ENCODE results near the gene SLC39A11. TPM values are rescaled to one million over a fixed set of nuclear protein-coding genes. Genes with fewer than 3 reads are reported as not detected.
A peak's percentile ranks its signal among the peaks of the same experiment; 100 is the strongest.

Gene SLC39A11
- polyA plus RNA-seq, 1 of the 3 experiments (the other 2 are of a cell fraction): 23.5 TPM

DNA sequence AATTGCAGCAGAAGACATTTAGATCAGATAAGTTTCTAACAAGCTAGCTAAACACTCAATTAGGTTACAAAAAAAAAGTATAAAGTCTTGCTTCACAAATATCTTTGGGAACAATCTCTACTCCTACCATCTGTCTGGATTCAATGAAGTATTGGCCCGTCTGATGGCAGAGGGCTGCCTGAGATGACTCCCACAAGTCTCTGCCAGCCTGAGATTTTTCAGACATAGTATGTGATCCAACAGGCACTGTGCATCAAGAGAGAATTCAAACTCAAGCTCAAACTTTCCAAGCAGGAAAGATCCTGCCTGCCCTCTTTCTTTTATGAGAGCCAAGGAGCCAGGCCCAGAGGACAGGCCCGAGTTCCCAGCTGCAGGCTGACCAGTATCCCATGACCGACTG lies 22.6 kb downstream of the SLC39A11 start:
- Histone ChIP-seq H3K4me2 (no peak overlapping the region; the same call in 1 of the 2 replicates), H3K9me2 (no peaks in the 10 kb centered on the region), H2AFZ (ENCODE audit: low read depth) (no peak overlapping the region), H3F3A (replicated peaks; ENCODE audit: insufficient read depth) (peaks cover 15% of the 10 kb centered on the region), H4K20me1 (ENCODE audit: insufficient read depth) (no peaks in the 10 kb centered on the region), H3K4me1 (ENCODE audit: control insufficient read depth in 1 of 2, insufficient read depth in 2 of 2, low read depth in 1 of 2, low read length in 1 of 2) (peaks cover 9 to 22% of the 10 kb centered on the region in 2 experiments), H3K9ac (no peak overlapping the region), H3K27me3 (ENCODE audit: insufficient read depth) (no peaks in the 10 kb centered on the region), H3K27ac (ENCODE audit: low read depth in 2 of 2, low read length in 1 of 2) (peak overlapping the region; percentile 83 to 86; a peak in 3 of 4 replicates), H3K4me3 (ENCODE audit: low read depth in 2 of 2, low read length in 1 of 2) (no peak overlapping the region), H3K9me3 (no peaks in the 10 kb centered on the region), H3K79me2 (ENCODE audit: insufficient read depth) (no peaks in the 10 kb centered on the region), H3K36me3 (replicated peaks in 1 of 2; ENCODE audit: control insufficient read depth in 1 of 2, insufficient read depth in 2 of 2, low read length in 1 of 2) (peaks cover 2 to 3% of the 10 kb centered on the region in 2 experiments)
- DNase-seq: no peak
- ChIA-PET POLR2A (no interaction called here), CTCF (interaction anchor here (1.7 kb wide), 2 partner anchors 14 to 120 kb away, joined by 4 read pairs; no protein-coding TSS in a partner anchor)
- TF ChIP-seq, protein P1, sequence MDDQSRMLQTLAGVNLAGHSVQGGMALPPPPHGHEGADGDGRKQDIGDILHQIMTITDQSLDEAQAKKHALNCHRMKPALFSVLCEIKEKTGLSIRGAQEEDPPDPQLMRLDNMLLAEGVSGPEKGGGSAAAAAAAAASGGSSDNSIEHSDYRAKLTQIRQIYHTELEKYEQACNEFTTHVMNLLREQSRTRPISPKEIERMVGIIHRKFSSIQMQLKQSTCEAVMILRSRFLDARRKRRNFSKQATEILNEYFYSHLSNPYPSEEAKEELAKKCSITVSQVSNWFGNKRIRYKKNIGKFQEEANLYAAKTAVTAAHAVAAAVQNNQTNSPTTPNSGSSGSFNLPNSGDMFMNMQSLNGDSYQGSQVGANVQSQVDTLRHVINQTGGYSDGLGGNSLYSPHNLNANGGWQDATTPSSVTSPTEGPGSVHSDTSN (IDR thresholded peaks at IDR 0.05): peak; percentile 18; the same call in 1 of the 2 replicates
- TF ChIP-seq TCF12 (IDR thresholded peaks at IDR 0.05) (peak; percentile 22; the same call in 1 of the 2 replicates), EP300 (IDR thresholded peaks at IDR 0.05; ENCODE audit: borderline replicate concordance in 1 of 2, low read depth in 1 of 2, low read length in 1 of 2) (0 out of 4 replicates have a peak, but pooled peaks of 1 of the 2 experiments have one; percentile 13), ELF1 (IDR thresholded peaks at IDR 0.05) (no peak)
- 61% methylated on average over 3 of the region's 3 CpGs for WGBS (ENCODE audit: low lambda C conversion rate)

GRCh38 chr17:73069164-73069770 lies 23.2 kb downstream of the SLC39A11 start:
- H3K27me3 ChIP-seq (ENCODE audit: insufficient read depth): no peaks in the 10 kb centered on the region
- WGBS (ENCODE audit: low lambda C conversion rate): 85% methylated on average over 5 of the region's 5 CpGs
- no peaks in the 10 kb centered on the region for H3K9me3 ChIP-seq
- no peak for DNase-seq
- no peak overlapping the region for H3K4me3 ChIP-seq (ENCODE audit: low read depth in 2 of 2, low read length in 1 of 2)
- POLR2A ChIA-PET: no interaction called here
- peaks cover 11 to 28% of the 10 kb centered on the region in 2 experiments for H3K4me1 ChIP-seq (ENCODE audit: control insufficient read depth in 1 of 2, insufficient read depth in 2 of 2, low read depth in 1 of 2, low read length in 1 of 2)
- H3K27ac ChIP-seq (ENCODE audit: low read depth in 2 of 2, low read length in 1 of 2): peak overlapping the region; percentile 83 to 86; a peak in 3 of 4 replicates
- peaks cover 17% of the 10 kb centered on the region for H3F3A ChIP-seq (replicated peaks; ENCODE audit: insufficient read depth)
- TF ChIP-seq JUND (IDR thresholded peaks at IDR 0.05) (no peak), TAF1 (IDR thresholded peaks at IDR 0.05; ENCODE audit: borderline replicate concordance, low read depth, low read length) (no peak), RFX5 (IDR thresholded peaks at IDR 0.05; ENCODE audit: low read length) (no peak), MXI1 (IDR thresholded peaks at IDR 0.05; ENCODE audit: low read depth, low read length) (no peak), RAD21 (IDR thresholded peaks at IDR 0.05; ENCODE audit: low read length) (no peak), USF1 (IDR thresholded peaks at IDR 0.05; ENCODE audit: borderline replicate concordance, low read depth) (no peak), IRF3 (IDR thresholded peaks at IDR 0.05; ENCODE audit: low read depth, low read length) (no peak)
- TF ChIP-seq, protein P1 (IDR thresholded peaks at IDR 0.05): no peak
- no peaks in the 10 kb centered on the region for H4K20me1 ChIP-seq (ENCODE audit: insufficient read depth)
- CTCF ChIA-PET: interaction anchor here (1.0 to 1.7 kb wide), 3 partner anchors 13 to 120 kb away, joined by 3 to 4 read pairs (median 4); no protein-coding TSS in a partner anchor
- H3K9ac ChIP-seq: no peak overlapping the region
- no peak overlapping the region for H2AFZ ChIP-seq (ENCODE audit: low read depth)
- H3K9me2 ChIP-seq: no peaks in the 10 kb centered on the region
- no peaks in the 10 kb centered on the region for H3K79me2 ChIP-seq (ENCODE audit: insufficient read depth)
- H3K36me3 ChIP-seq (replicated peaks in 1 of 2; ENCODE audit: control insufficient read depth in 1 of 2, insufficient read depth in 2 of 2, low read length in 1 of 2): peaks cover 2 to 3% of the 10 kb centered on the region in 2 experiments
- H3K4me2 ChIP-seq: no peak overlapping the region; the same call in 1 of the 2 replicates
